ENCODE results near the gene PRELID2.

- no peak for TF ChIP-seq CTCF (IDR thresholded peaks at IDR 0.05; ENCODE audit: low read depth, low read length)
- no peak for TF ChIP-seq EZH2phosphoT487 (IDR thresholded peaks at IDR 0.05; ENCODE audit: low read depth)
These were observed 57.6 kb downstream of the PRELID2 start for GRCh38 chr5:145777445-145778063.

Measured in OCI-LY3 (cell line).